HepG2 (cell line): ENCODE results near the gene FAM234A. TPM values are rescaled to one million over a fixed set of nuclear protein-coding genes. Genes with fewer than 3 reads are reported as not detected.

Source experiments
- ATAC-seq: fragments of 200-7000 bp; cut with Tn5 transposase; 3 replicates; pipeline ENCODE4 v1.9.1; 2020; ENCODE audit warnings: mild to moderate bottlenecking, moderate library complexity
- BruUV-seq: library from RNA; stranded (reverse); fragments of 400-500 nt; replicated peaks from 2 replicates; lab custom pipeline; 2021; lab: Mats Ljungman, UMichigan
- CTCF ChIA-PET: fragments of 300-600 bp; formaldehyde crosslinking; extraction: SDS; loops from one replicate; lab custom pipeline; 2021; ENCODE audit warnings: low total read pairs, inconsistent platforms, low intra/inter-chr PET ratio; lab: Yijun Ruan, JAX
- POLR2A ChIA-PET: fragments of 350-600 bp; sonication (Branson Sonifier 250); formaldehyde crosslinking; loops from one replicate; lab custom pipeline; 2020; ENCODE audit warnings: antibody characterized with exemption, inconsistent platforms; lab: Yijun Ruan, JAX
- DNase-seq: peaks from one replicate; pipeline ENCODE4 v3.0.0-alpha.2; 2015; ENCODE audit warnings: low spot score
- FAIRE-seq: peaks from 3 replicates; lab custom pipeline; 2011; peaks lifted over from hg19 to GRCh38; lab: Jason Lieb, UNC
- H2AFZ ChIP-seq: one replicate; pipeline ENCODE4 v1.6.1; 2011; ENCODE audit warnings: low read length, inconsistent platforms
- H3K27ac ChIP-seq: fragments of 300-600 bp; 3 replicates; pipeline ENCODE4 v1.8.0; 2011; ENCODE audit warnings: mixed run types, mild to moderate bottlenecking, mixed read lengths, low read length, inconsistent platforms; ENCODE audit not compliant: insufficient read depth; ENCODE audit errors: extremely low read length
- H3K27me3 ChIP-seq, 2 experiments: fragments of 200-600 bp in 1 of 2; 2 replicates in 1 of 2; 3 replicates in 1 of 2; pipeline versions ENCODE4 v1.6.0 to v1.8.0; 2011; ENCODE audit warnings: low read length in 2 of 2, mild to moderate bottlenecking in 2 of 2, moderate library complexity in 2 of 2, inconsistent platforms in 1 of 2; ENCODE audit not compliant: insufficient read depth in 2 of 2, control insufficient read depth in 1 of 2
- H3K36me3 ChIP-seq, 2 experiments: fragments of 200-600 bp in 1 of 2; replicated peaks in 1 of 2; 2 replicates in 1 of 2; 3 replicates in 1 of 2; pipeline versions ENCODE4 v1.5.1 to v1.8.0; 2011; ENCODE audit warnings: low read length in 2 of 2, inconsistent platforms in 1 of 2; ENCODE audit not compliant: insufficient read depth in 2 of 2, control insufficient read depth in 1 of 2
- H3K4me1 ChIP-seq: 2 replicates; pipeline ENCODE4 v1.5.1; 2012; ENCODE audit warnings: low read length, inconsistent platforms; ENCODE audit not compliant: insufficient read depth
- H3K4me2 ChIP-seq: 2 replicates; pipeline ENCODE4 v1.6.0; 2011; ENCODE audit warnings: low read depth, low read length, inconsistent platforms
- H3K4me3 ChIP-seq, 3 experiments: fragments of 200-600 bp in 1 of 3; sonication (generic), shearing (Covaris generic) in 1 of 3; replicated peaks in 1 of 3; 2 replicates each; pipeline ENCODE4 v1.5.1; 2011 to 2016; ENCODE audit warnings: low read length in 3 of 3, inconsistent platforms in 2 of 3, low read depth in 2 of 3, mild to moderate bottlenecking in 2 of 3, control low read depth in 1 of 3, mixed read lengths in 1 of 3; ENCODE audit not compliant: insufficient read depth in 1 of 3
- H3K79me2 ChIP-seq: one replicate; pipeline ENCODE4 v1.6.1; 2011; ENCODE audit warnings: low read length, inconsistent platforms; ENCODE audit not compliant: insufficient read depth
- H3K9ac ChIP-seq: 2 replicates; pipeline ENCODE4 v1.6.0; 2011; ENCODE audit warnings: mild to moderate bottlenecking, low read depth, low read length, inconsistent platforms; ENCODE audit not compliant: insufficient read depth
- H3K9me3 ChIP-seq: 2 replicates; pipeline ENCODE4 v1.5.1; 2012; ENCODE audit warnings: mild to moderate bottlenecking, low read length
- H4K20me1 ChIP-seq: 2 replicates; pipeline ENCODE4 v1.6.0; 2011; ENCODE audit warnings: inconsistent platforms, mild to moderate bottlenecking, low read length, moderate library complexity; ENCODE audit not compliant: insufficient read depth
- AGO2 ChIP-seq: fragments of 200-400 bp; formaldehyde crosslinking; optimal IDR thresholded peaks from 2 replicates; pipeline ENCODE3; 2017; ENCODE audit warnings: mild to moderate bottlenecking, low read depth, low read length, moderate library complexity
- ATAD3A ChIP-seq: sonication (generic); formaldehyde crosslinking; IDR thresholded peaks from 2 replicates; pipeline ENCODE4 v1.4.0; 2020; ENCODE audit warnings: missing genetic modification reagents
- GTF2F1 ChIP-seq: fragments of 150-350 bp; IDR thresholded peaks from 2 replicates; pipeline ENCODE4 v1.6.1; 2014; ENCODE audit warnings: low read length
- MYNN ChIP-seq: sonication (generic); formaldehyde crosslinking; IDR thresholded peaks from 2 replicates; pipeline ENCODE4 v1.4.0; 2020; ENCODE audit warnings: mild to moderate bottlenecking, low read depth, missing genetic modification reagents
- NFE2 ChIP-seq: sonication (generic); formaldehyde crosslinking; IDR thresholded peaks from 2 replicates; pipeline ENCODE4 v1.4.0; 2020; ENCODE audit warnings: missing genetic modification reagents
- PCBP1 ChIP-seq: fragments of 200-400 bp; formaldehyde crosslinking; IDR thresholded peaks from 2 replicates; pipeline ENCODE4 v1.6.1; 2017; ENCODE audit warnings: mild to moderate bottlenecking, low read depth, low read length, borderline replicate concordance
- POLR2G ChIP-seq: fragments of 200-400 bp; formaldehyde crosslinking; IDR thresholded peaks from 2 replicates; pipeline ENCODE4 v1.6.1; 2018; ENCODE audit warnings: mild to moderate bottlenecking, low read depth, low read length, moderate library complexity
- TRIM24 ChIP-seq: sonication (generic); formaldehyde crosslinking; IDR thresholded peaks from 2 replicates; pipeline ENCODE4 v1.8.0; 2022; ENCODE audit warnings: mild to moderate bottlenecking, missing genetic modification reagents
- ZFP36L2 ChIP-seq: sonication (generic); formaldehyde crosslinking; IDR thresholded peaks from 2 replicates; pipeline ENCODE4 v1.4.0; 2020; ENCODE audit warnings: missing genetic modification reagents
- ZFYVE20 ChIP-seq: sonication (generic); formaldehyde crosslinking; IDR thresholded peaks from 2 replicates; pipeline ENCODE4 v1.8.0; 2023; ENCODE audit warnings: low read depth, mild to moderate bottlenecking, moderate library complexity, missing genetic modification reagents, borderline replicate concordance
- ZNF24 ChIP-seq: fragments of 450-650 bp; IDR thresholded peaks from 2 replicates; pipeline ENCODE4 v1.6.1; 2017; ENCODE audit warnings: antibody characterized with exemption, mild to moderate bottlenecking
- ZNF577 ChIP-seq: sonication (generic); formaldehyde crosslinking; IDR thresholded peaks from 2 replicates; pipeline ENCODE4 v1.4.0; 2020; ENCODE audit warnings: mild to moderate bottlenecking, low read depth, missing genetic modification reagents, borderline replicate concordance
- ZNF644 ChIP-seq: IDR thresholded peaks from 2 replicates; pipeline ENCODE4 v1.6.1; 2016; ENCODE audit warnings: low read depth
- ZNF839 ChIP-seq: sonication (generic); formaldehyde crosslinking; IDR thresholded peaks from 2 replicates; pipeline ENCODE4 v1.4.0; 2020; ENCODE audit warnings: missing genetic modification reagents, mild to moderate bottlenecking, borderline replicate concordance
- WGBS: methylation state at CpG from one replicate; pipeline ENCODE4 v1.1.6; 2017; ENCODE audit warnings: low lambda C conversion rate; 5-methylcytosine and 5-hydroxymethylcytosine counted together
- in situ Hi-C: cut with HindIII; loops from 2 replicates; pipeline ENCODE4 v1.10.0; 2017; ENCODE audit warnings: low pct_unique_long_range_greater_than_20kb; ENCODE audit not compliant: extremely low pct_ligation_motif_present
- intact Hi-C: fragments of 100-400 bp; cut with micrococcal nuclease; formaldehyde crosslinking; loops from one replicate; pipeline ENCODE4 v1.10.0; 2022; ENCODE audit not compliant: unreplicated experiment
- polyA plus RNA-seq, 8 experiments: library from polyadenylated mRNA; depleted of rRNA in 3 of 8; stranded (reverse) in 7 of 8; unstranded in 1 of 8; fragments of >200 nt; fragmentation: Illumina TruSeq in 4 of 8; extraction: Trizol in 4 of 8; gene quantifications; 2 replicates each; pipeline versions ENCODE4 v1.2.1 to v1.2.3, GENCODE V29; 2011 to 2016; ENCODE audit warnings: low read depth in 4 of 8, missing spikeins in 1 of 8, mixed read lengths in 1 of 8; ENCODE audit not compliant: insufficient read depth in 1 of 8
- total RNA-seq, 5 experiments: library from RNA; depleted of rRNA; stranded (reverse); fragments of >200 nt; fragmentation: Illumina TruSeq; extraction: Trizol; gene quantifications; 2 replicates each; pipeline ENCODE4 v1.2.3, GENCODE V29; 2016; ENCODE audit warnings: low read depth in 1 of 5
- TF ChIP-seq, protein P1 (sequence below): sonication (generic); formaldehyde crosslinking; IDR thresholded peaks from 2 replicates; pipeline ENCODE4 v1.5.1; 2020; ENCODE audit warnings: mild to moderate bottlenecking, missing genetic modification reagents
- TF ChIP-seq, protein P2 (sequence below): sonication (generic); formaldehyde crosslinking; IDR thresholded peaks from 2 replicates; pipeline ENCODE4 v1.8.1; 2023; ENCODE audit warnings: mild to moderate bottlenecking, inconsistent platforms, moderate library complexity, missing genetic modification reagents, borderline replicate concordance

Gene FAM234A
- total and polyA plus RNA-seq, 2 of the 13 experiments (the other 11 are each of a cell fraction or from before 2014, with no cell fraction given) = 29.2 to 34.4 TPM

DNA sequence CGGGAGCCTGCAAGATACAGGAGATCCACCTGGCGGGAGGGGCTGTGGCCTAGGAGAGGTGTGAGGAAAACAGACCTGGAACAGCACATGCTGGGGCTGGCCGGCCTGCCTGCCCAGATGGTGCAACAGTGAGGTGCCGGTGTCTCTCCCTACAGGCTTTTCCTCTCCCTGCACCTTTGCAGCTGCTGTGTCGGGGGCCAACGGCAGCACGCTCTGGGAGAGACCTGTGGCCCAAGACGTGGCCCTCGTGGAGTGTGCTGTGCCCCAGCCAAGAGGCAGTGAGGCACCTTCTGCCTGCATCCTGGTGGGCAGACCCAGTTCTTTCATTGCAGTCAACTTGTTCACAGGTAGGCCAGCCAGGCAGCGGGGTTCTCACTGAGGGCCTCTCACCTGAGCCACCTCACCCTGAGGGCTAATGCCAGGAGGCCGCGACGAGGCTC lies 25.2 kb downstream of the FAM234A start:
- no peak overlapping the region for H2AFZ ChIP-seq
- ChIA-PET POLR2A (no interaction called here), CTCF (no interaction called here)
- no peak for FAIRE-seq
- no peaks in the 10 kb centered on the region for H3K9me3 ChIP-seq
- no peak for ATAC-seq
- 90% methylated on average over 5 of the region's 13 CpGs for WGBS
- H3K4me1 ChIP-seq = no peaks in the 10 kb centered on the region
- H4K20me1 ChIP-seq = no peaks in the 10 kb centered on the region
- DNase-seq = no peak
- H3K27ac ChIP-seq = no peak overlapping the region
- H3K4me2 ChIP-seq = no peak overlapping the region
- no peak overlapping the region for H3K9ac ChIP-seq
- in situ Hi-C loops (no loop called here), intact Hi-C loops (no loop called here)
- no peak for TF ChIP-seq TRIM24 (CRISPR knock-in tag)
- peak; percentile 17 for TF ChIP-seq AGO2
- H3K36me3 ChIP-seq = peaks cover 15 to 28% of the 10 kb centered on the region in 2 experiments; a peak in 4 of 5 replicates
- no peaks in the 10 kb centered on the region for H3K79me2 ChIP-seq
- no peak overlapping the region for H3K4me3 ChIP-seq
- BruUV-seq = no TSS peak
- H3K27me3 ChIP-seq = no peaks in the 10 kb centered on the region

DNA sequence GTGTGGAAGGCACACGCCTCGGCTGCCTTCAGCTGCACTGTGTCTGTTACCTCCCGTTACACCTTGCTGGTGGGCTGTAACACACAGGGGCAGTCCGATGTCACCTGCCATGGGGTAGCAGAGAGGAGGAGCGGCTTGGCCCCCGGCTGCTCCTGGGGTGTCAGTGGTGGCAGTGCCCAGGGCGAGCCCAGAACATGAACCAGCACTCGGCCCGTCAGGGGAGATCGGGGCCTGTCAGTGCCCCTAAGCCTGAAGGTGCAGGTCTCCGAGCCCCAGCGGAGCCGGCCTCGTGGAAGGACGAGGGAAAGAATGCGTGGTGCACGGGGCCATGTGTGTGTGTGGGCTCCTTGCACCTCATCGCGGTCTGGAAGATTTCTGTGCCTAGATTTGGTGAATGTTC lies 25.7 kb downstream of the FAM234A start:
- Histone ChIP-seq H3K36me3 (peaks cover 15 to 25% of the 10 kb centered on the region in 2 experiments; a peak in 4 of 5 replicates), H3K4me3 (no peak overlapping the region), H4K20me1 (no peaks in the 10 kb centered on the region), H3K4me2 (no peak overlapping the region), H3K79me2 (no peaks in the 10 kb centered on the region), H2AFZ (no peak overlapping the region), H3K4me1 (no peaks in the 10 kb centered on the region), H3K9ac (no peak overlapping the region), H3K9me3 (no peaks in the 10 kb centered on the region), H3K27ac (no peak overlapping the region), H3K27me3 (no peaks in the 10 kb centered on the region)
- no peak for FAIRE-seq
- POLR2A ChIA-PET = no interaction called here
- intact Hi-C loops = no loop called here
- no peak for TF ChIP-seq ATAD3A (CRISPR knock-in tag)
- TF ChIP-seq ZNF644 (CRISPR knock-in tag) = no peak
- TF ChIP-seq ZNF24 = no peak
- TF ChIP-seq ZNF577 (CRISPR knock-in tag) = no peak
- no peak for TF ChIP-seq MYNN
- no peak for TF ChIP-seq ZNF839 (CRISPR knock-in tag)
- TF ChIP-seq ZFYVE20 (CRISPR knock-in tag) = no peak
- TF ChIP-seq, protein P1, sequence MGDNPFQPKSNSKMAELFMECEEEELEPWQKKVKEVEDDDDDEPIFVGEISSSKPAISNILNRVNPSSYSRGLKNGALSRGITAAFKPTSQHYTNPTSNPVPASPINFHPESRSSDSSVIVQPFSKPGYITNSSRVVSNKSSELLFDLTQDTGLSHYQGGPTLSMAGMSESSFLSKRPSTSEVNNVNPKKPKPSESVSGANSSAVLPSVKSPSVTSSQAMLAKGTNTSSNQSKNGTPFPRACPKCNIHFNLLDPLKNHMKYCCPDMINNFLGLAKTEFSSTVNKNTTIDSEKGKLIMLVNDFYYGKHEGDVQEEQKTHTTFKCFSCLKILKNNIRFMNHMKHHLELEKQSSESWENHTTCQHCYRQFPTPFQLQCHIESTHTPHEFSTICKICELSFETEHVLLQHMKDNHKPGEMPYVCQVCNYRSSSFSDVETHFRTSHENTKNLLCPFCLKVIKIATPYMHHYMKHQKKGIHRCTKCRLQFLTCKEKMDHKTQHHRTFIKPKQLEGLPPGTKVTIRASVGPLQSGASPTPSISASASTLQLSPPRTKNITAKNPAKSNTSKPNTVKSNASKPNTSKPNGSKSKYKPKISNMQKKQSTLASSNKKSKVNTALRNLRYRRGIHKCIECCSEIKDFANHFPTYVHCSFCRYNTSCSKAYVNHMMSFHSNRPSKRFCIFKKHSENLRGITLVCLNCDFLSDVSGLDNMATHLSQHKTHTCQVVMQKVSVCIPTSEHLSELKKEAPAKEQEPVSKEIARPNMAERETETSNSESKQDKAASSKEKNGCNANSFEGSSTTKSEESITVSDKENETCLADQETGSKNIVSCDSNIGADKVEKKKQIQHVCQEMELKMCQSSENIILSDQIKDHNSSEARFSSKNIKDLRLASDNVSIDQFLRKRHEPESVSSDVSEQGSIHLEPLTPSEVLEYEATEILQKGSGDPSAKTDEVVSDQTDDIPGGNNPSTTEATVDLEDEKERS (CRISPR knock-in tag) = no peak
- TF ChIP-seq POLR2G = no peak
- TF ChIP-seq, protein P2, sequence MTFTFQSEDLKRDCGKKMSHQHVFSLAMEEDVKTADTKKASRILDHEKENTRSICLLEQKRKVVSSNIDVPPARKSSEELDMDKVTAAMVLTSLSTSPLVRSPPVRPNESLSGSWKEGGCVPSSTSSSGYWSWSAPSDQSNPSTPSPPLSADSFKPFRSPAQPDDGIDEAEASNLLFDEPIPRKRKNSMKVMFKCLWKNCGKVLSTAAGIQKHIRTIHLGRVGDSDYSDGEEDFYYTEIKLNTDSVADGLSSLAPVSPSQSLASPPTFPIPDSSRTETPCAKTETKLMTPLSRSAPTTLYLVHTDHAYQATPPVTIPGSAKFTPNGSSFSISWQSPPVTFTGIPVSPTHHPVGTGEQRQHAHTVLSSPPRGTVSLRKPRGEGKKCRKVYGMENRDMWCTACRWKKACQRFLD (CRISPR knock-in tag) = no peak
- no peak for TF ChIP-seq ZFP36L2 (CRISPR knock-in tag)
- no peak for TF ChIP-seq PCBP1
- TF ChIP-seq NFE2 (CRISPR knock-in tag) = no peak
- no peak for TF ChIP-seq GTF2F1
- CTCF ChIA-PET = no interaction called here
- no TSS peak for BruUV-seq
- DNase-seq = no peak
- no peak for ATAC-seq
- 94% methylated on average over 17 of the region's 19 CpGs for WGBS
- in situ Hi-C loops = no loop called here
